Mesendoderm (in vitro differentiated cells): ENCODE results near the gene ADGRD1.

Source experiments
- DNase-seq: peaks from one replicate; pipeline ENCODE4 v3.0.0; 2013
- H2AK5ac ChIP-seq: 2 replicates; pipeline ENCODE4 v1.6.1; 2013; ENCODE audit warnings: low read length, inconsistent platforms
- H2BK120ac ChIP-seq: 2 replicates; pipeline ENCODE4 v1.6.1; 2013; ENCODE audit warnings: low read depth, mild to moderate bottlenecking, low read length, moderate library complexity, mixed read lengths
- H2BK15ac ChIP-seq: replicated peaks from 2 replicates; pipeline ENCODE4 v1.6.1; 2013; ENCODE audit warnings: low read depth, mild to moderate bottlenecking, moderate library complexity
- H2BK5ac ChIP-seq: 2 replicates; pipeline ENCODE4 v1.6.1; 2013; ENCODE audit warnings: low read length, inconsistent platforms
- H3K18ac ChIP-seq: 2 replicates; pipeline ENCODE4 v1.6.1; 2013; ENCODE audit warnings: mild to moderate bottlenecking, low read length, mixed read lengths
- H3K23ac ChIP-seq: one replicate; pipeline ENCODE4 v1.6.1; 2013; ENCODE audit warnings: low read length
- H3K27ac ChIP-seq: 2 replicates; pipeline ENCODE4 v1.5.1; 2013; ENCODE audit warnings: low read depth, mild to moderate bottlenecking, inconsistent platforms, low read length, moderate library complexity
- H3K27me3 ChIP-seq: 2 replicates; pipeline ENCODE4 v1.6.1; 2013; ENCODE audit warnings: low read length, control low read depth, mild to moderate bottlenecking, inconsistent platforms; ENCODE audit not compliant: insufficient read depth, poor library complexity
- H3K36me3 ChIP-seq: 2 replicates; pipeline ENCODE4 v1.6.1; 2013; ENCODE audit warnings: low read length, inconsistent platforms; ENCODE audit not compliant: control insufficient read depth, insufficient read depth
- H3K4ac ChIP-seq: one replicate; pipeline ENCODE4 v1.6.1; 2013; ENCODE audit warnings: low read depth, mild to moderate bottlenecking, low read length, moderate library complexity
- H3K4me1 ChIP-seq: 2 replicates; pipeline ENCODE4 v1.6.1; 2013; ENCODE audit warnings: low read depth, low read length, inconsistent platforms; ENCODE audit not compliant: control insufficient read depth
- H3K4me2 ChIP-seq: 2 replicates; pipeline ENCODE4 v1.6.1; 2013; ENCODE audit warnings: low read length
- H3K4me3 ChIP-seq: 2 replicates; pipeline ENCODE4 v1.5.1; 2013; ENCODE audit warnings: mild to moderate bottlenecking, low read length
- H3K56ac ChIP-seq: one replicate; pipeline ENCODE4 v1.6.1; 2013; ENCODE audit warnings: low read length
- H3K79me1 ChIP-seq: 2 replicates; pipeline ENCODE4 v1.6.1; 2013; ENCODE audit warnings: low read length, inconsistent platforms
- H3K79me2 ChIP-seq: 2 replicates; pipeline ENCODE4 v1.6.1; 2013; ENCODE audit warnings: mild to moderate bottlenecking, low read length; ENCODE audit not compliant: control insufficient read depth, insufficient read depth
- H3K9ac ChIP-seq: 2 replicates; pipeline ENCODE4 v1.6.1; 2013; ENCODE audit warnings: low read length, inconsistent platforms
- H4K5ac ChIP-seq: one replicate; pipeline ENCODE4 v1.6.1; 2013; ENCODE audit warnings: low read length
- H4K8ac ChIP-seq: one replicate; pipeline ENCODE4 v1.6.1; 2013; ENCODE audit warnings: low read depth, mild to moderate bottlenecking, control low read depth, low read length, moderate library complexity
- WGBS: extraction: QIAGEN DNeasy Blood & Tissue Kit; methylation state at CpG from one replicate; pipeline ENCODE4 v1.1.7; 2013; ENCODE audit warnings: low lambda C conversion rate, missing lambda C conversion rate; ENCODE audit not compliant: insufficient coverage; ENCODE audit errors: extremely low coverage; 5-methylcytosine and 5-hydroxymethylcytosine counted together

The ADGRD1 gene

GRCh38 chr12:131134523-131135310 is 181.0 kb downstream of the ADGRD1 start:
- no CpG with 5 or more reads among the region's 9 CpGs for WGBS
- H2AK5ac ChIP-seq, result no peak overlapping the region
- no peak overlapping the region for H3K4me2 ChIP-seq
- no peak for DNase-seq
- H3K23ac ChIP-seq, result no peak overlapping the region
- no peak overlapping the region for H3K27ac ChIP-seq
- no peak overlapping the region for H4K8ac ChIP-seq
- no peaks in the 10 kb centered on the region for H3K4me1 ChIP-seq
- H3K36me3 ChIP-seq, result no peaks in the 10 kb centered on the region
- no peaks in the 10 kb centered on the region for H3K79me2 ChIP-seq
- H4K5ac ChIP-seq, result no peak overlapping the region
- no peak overlapping the region for H2BK120ac ChIP-seq
- H3K56ac ChIP-seq, result no peak overlapping the region
- no peak overlapping the region for H3K4me3 ChIP-seq
- no peak overlapping the region for H3K4ac ChIP-seq
- no peak overlapping the region for H2BK5ac ChIP-seq
- H3K18ac ChIP-seq, result no peak overlapping the region
- no peaks in the 10 kb centered on the region for H3K79me1 ChIP-seq
- H3K9ac ChIP-seq, result no peak overlapping the region
- no peak overlapping the region for H2BK15ac ChIP-seq
- no peaks in the 10 kb centered on the region for H3K27me3 ChIP-seq

- no peak overlapping the region for H2BK5ac ChIP-seq
- no peak overlapping the region for H3K23ac ChIP-seq
- no peaks in the 10 kb centered on the region for H3K79me1 ChIP-seq
- no CpG with 5 or more reads among the region's 13 CpGs for WGBS
- no peak overlapping the region for H3K4me3 ChIP-seq
- H3K56ac ChIP-seq, result no peak overlapping the region
- no peak overlapping the region for H2BK15ac ChIP-seq
- H2AK5ac ChIP-seq, result no peak overlapping the region
- H3K4me1 ChIP-seq, result no peaks in the 10 kb centered on the region
- H3K79me2 ChIP-seq, result no peaks in the 10 kb centered on the region
- H3K4ac ChIP-seq, result no peak overlapping the region
- H3K36me3 ChIP-seq, result no peaks in the 10 kb centered on the region
- no peak overlapping the region for H4K5ac ChIP-seq
- no peak for DNase-seq
- no peaks in the 10 kb centered on the region for H3K27me3 ChIP-seq
- no peak overlapping the region for H3K4me2 ChIP-seq
- H3K18ac ChIP-seq, result no peak overlapping the region
- H3K9ac ChIP-seq, result no peak overlapping the region
- no peak overlapping the region for H3K27ac ChIP-seq
- H4K8ac ChIP-seq, result no peak overlapping the region
- H2BK120ac ChIP-seq, result no peak overlapping the region
Observed at GRCh38 chr12:131135311-131135785, 181.6 kb downstream of the ADGRD1 start.

DNA sequence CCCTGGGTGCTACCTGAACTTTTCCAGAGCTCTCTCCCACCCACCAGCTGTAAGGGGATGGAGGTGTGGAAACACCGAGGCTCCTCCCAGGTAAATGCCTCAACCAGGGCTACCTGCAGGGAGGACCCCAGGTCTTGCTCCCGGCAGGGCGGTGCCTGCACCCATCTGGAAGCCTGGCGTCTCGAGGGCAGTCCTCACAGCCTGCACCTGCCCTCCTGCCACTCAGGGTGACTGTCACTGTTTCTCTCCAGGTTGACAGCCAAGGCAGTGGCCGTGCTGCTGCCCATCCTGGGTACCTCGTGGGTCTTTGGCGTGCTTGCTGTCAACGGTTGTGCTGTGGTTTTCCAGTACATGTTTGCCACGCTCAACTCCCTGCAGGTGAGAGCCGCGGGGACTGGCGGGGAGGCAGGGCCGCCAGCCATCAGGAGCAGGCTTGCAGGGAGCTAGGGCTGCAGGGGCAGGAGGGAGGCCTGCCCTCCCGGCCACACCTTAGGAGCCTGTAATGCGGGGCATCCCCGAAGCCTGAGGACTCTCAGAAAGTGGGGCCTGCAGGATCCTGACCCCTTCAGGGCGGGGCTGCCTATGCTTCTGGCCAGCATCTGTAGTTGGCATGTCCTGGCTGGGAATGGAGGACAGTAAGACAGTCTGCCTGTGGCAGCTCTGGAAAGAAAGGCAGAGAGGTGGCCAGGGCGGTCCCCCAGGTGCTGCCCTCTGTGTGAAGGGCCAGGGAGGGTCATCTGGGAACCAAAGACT is 182.3 kb downstream of the ADGRD1 start:
- no peaks in the 10 kb centered on the region for H3K36me3 ChIP-seq
- H4K8ac ChIP-seq, result no peak overlapping the region
- H3K4me3 ChIP-seq, result no peak overlapping the region
- H2AK5ac ChIP-seq, result no peak overlapping the region
- H3K4me2 ChIP-seq, result no peak overlapping the region
- H3K9ac ChIP-seq, result no peak overlapping the region
- no peak overlapping the region for H3K56ac ChIP-seq
- no peak overlapping the region for H2BK120ac ChIP-seq
- DNase-seq, result no peak
- no peak overlapping the region for H3K23ac ChIP-seq
- no peak overlapping the region for H2BK5ac ChIP-seq
- H3K79me1 ChIP-seq, result no peaks in the 10 kb centered on the region
- H4K5ac ChIP-seq, result no peak overlapping the region
- H3K4me1 ChIP-seq, result no peaks in the 10 kb centered on the region
- no peaks in the 10 kb centered on the region for H3K27me3 ChIP-seq
- no peak overlapping the region for H2BK15ac ChIP-seq
- no peaks in the 10 kb centered on the region for H3K79me2 ChIP-seq
- no peak overlapping the region for H3K27ac ChIP-seq
- H3K4ac ChIP-seq, result no peak overlapping the region
- WGBS, result no CpG with 5 or more reads among the region's 19 CpGs
- H3K18ac ChIP-seq, result no peak overlapping the region

GRCh38 chr12:131136539-131136872 is 182.8 kb downstream of the ADGRD1 start:
- Histone ChIP-seq H3K23ac (no peak overlapping the region), H2AK5ac (no peak overlapping the region), H3K27ac (no peak overlapping the region), H3K4ac (no peak overlapping the region), H3K36me3 (no peaks in the 10 kb centered on the region), H2BK120ac (no peak overlapping the region), H4K8ac (no peak overlapping the region), H3K27me3 (no peaks in the 10 kb centered on the region), H3K4me3 (no peak overlapping the region), H2BK5ac (no peak overlapping the region), H4K5ac (no peak overlapping the region), H3K56ac (no peak overlapping the region), H3K79me2 (no peaks in the 10 kb centered on the region), H3K4me1 (no peaks in the 10 kb centered on the region), H3K4me2 (no peak overlapping the region), H3K9ac (no peak overlapping the region), H3K79me1 (no peaks in the 10 kb centered on the region), H3K18ac (no peak overlapping the region), H2BK15ac (no peak overlapping the region)
- no peak for DNase-seq
- no CpG with 5 or more reads among the region's 13 CpGs for WGBS

DNA sequence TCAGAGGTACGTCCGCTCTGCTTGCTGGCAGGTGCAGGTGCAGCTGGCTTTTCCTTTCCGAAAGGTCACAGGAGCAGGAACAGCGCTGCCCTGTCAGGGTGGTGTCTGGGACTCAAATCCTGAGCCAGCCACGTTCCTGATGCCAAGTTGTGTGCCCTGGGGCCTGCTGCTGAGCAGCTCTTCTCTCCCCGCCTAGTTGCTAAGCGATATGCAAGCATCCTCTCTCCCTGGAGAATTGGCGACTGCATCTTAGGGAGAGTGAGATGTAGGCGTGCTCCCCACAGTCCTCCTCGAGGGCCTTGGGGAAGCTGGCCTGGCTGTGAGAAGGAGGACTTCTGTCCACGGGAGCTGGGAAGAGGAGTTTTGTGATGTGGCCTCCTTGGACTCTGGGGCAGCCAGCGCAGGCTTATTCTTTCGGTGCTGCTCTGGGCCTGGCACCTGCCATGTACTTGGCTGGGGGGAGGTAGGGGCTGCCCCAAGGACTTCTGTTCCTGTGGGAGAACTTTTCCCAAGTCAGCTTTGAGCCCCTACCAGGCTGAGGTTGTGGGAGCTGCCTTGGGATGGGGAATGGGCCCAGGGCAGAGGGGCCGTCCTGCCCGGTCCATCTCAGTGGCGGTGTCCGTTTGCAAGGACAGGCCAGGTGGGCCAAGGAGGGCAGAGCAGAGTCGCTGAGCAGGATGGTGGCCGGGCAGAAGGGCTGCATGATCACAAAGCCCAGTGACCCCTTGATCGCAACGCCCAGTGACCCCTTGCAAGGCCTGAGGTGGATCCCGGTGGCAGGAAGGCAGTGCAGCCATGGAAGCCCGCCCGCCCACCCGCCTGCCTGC is 183.5 kb downstream of the ADGRD1 start:
- Histone ChIP-seq H3K4me2 (no peak overlapping the region), H3K4ac (no peak overlapping the region), H3K36me3 (no peaks in the 10 kb centered on the region), H3K56ac (no peak overlapping the region), H3K9ac (no peak overlapping the region), H3K27ac (no peak overlapping the region), H4K8ac (no peak overlapping the region), H2BK120ac (no peak overlapping the region), H2BK15ac (no peak overlapping the region), H2AK5ac (no peak overlapping the region), H3K27me3 (no peaks in the 10 kb centered on the region), H3K4me1 (no peaks in the 10 kb centered on the region), H4K5ac (no peak overlapping the region), H3K79me2 (no peaks in the 10 kb centered on the region), H3K18ac (no peak overlapping the region), H3K4me3 (no peak overlapping the region), H3K23ac (no peak overlapping the region), H3K79me1 (no peaks in the 10 kb centered on the region), H2BK5ac (no peak overlapping the region)
- WGBS, result no CpG with 5 or more reads among the region's 25 CpGs
- DNase-seq, result no peak
